NCI-H2227 (cell line): Measurements from ENCODE around the gene PHC2.
A peak's percentile ranks its signal among the peaks of the same experiment; 100 is the strongest.

Experiments used
- DNase-seq: peaks from one replicate; lab custom pipeline; 2025; ENCODE audit not compliant: unreplicated experiment; lab: John Stamatoyannopoulos, UW

Gene PHC2

GRCh38 chr1:33373606-33374005, 57.3 kb downstream of the PHC2 start:
- DNase-seq: no peak

DNA sequence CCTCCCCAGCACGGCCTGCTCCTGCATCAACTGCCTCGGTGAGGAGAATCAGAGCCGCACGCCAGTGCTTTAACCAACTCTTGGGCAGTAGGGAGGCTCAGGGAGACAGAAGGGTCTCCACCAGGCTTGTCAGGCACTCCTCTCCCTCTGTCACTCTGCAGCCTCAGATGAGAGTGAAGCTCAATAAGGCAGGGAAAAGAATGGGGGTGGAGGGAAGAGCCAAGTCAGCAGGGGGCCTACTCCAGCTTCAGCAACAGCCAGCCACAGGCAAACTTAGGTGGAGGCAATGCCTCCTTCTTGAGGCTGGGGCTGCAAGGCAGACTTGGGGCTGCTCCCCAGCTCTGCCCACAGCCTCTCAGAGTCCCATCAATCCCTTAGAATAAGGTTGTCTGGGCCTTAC, 58.2 kb downstream of the PHC2 start:
- no peak for DNase-seq

DNA sequence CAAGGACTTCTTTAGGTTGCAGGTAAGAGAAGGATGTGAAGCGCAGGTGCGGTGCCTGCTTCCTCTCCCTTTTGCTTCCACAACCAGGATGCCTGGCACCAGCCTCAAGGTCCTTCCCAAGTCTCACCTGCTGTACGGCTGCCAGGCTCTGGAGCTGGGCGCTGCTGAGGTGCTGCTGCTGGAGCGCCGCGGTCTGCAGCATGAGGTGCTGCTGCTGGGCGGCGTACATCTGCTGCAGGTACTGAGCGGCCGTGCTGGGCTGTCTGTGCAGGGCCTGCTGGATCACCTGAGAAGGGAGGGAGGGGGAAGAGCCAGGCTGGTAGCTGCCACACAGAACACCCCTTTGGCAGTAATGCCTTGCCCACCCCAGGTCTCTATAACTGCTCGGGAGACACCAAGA, 58.7 kb downstream of the PHC2 start:
- DNase-seq: no peak

GRCh38 chr1:33371334-33371733, 59.6 kb downstream of the PHC2 start:
- no peak for DNase-seq

GRCh38 chr1:33370827-33371226, 60.1 kb downstream of the PHC2 start:
- no peak for DNase-seq

DNA sequence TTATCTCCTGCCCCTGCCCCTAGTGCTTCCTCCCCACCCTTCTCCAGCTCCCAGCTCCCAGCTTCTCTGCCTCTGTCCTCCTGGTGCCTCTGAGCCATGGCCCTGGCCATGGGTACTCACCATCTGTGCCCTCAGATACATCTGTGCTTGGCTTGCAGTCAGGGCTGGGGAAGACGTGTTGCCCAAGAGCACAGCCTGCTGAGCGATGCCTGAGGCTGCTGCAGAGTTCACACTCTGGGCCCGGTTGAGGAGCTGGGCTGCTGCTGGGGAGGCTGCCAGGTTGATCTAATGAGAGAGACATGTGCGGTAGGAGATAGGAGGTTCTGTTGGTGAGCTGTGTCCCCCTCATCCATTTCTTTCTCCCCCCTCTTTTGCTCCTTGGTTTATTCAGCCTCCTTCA, 60.6 kb downstream of the PHC2 start:
- no peak for DNase-seq

GRCh38 chr1:33369764-33370163, 61.1 kb downstream of the PHC2 start:
- no peak for DNase-seq

- DNase-seq: no peak
Observed at GRCh38 chr1:33369081-33369480, 61.8 kb downstream of the PHC2 start.

GRCh38 chr1:33368431-33368830, 62.5 kb downstream of the PHC2 start:
- no peak for DNase-seq

DNA sequence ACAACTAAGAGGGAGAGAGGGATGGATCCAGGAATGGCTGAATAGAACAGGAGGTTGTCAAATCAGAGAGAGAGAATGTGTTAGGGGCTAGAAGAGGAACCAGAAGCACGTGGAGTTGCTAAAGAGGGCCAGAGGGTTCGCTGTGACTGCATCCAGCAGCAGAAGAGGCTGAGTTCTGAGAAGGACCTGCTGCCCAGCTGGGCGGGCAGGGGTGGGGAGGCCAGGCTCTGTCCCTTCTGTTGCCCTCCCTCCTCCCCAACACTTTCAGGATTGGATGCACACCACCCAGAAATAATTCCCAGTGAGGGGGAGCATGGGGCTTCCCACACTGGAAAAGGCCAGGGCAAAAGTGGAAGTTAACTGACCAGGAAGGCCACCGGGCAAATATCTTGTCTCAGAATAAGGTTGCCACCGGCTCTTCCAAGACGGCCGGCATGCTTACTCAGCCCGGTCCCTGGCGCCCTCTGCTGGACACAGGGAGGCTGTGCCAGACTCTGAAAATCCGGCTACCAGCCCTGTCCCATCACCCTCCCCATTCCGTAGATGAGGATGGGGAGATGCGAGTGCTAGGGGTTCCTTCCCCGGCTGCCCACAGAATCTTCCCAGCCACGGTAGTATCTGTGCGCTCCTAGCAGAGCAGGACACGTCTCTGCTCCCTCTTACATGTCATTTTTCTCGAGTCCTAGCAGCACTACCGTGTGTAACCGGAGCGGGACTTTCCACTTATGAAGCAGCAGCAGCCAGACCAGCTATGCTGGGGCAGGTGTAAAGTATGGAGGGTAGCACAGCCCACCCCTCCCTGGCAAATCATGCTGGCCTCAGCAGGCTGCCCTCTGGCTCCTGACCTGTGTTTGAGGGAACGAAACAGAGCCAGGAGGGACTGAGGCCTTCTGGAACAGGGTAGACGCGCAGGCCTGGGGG, 63.1 kb downstream of the PHC2 start:
- DNase-seq: peak; percentile 89

DNA sequence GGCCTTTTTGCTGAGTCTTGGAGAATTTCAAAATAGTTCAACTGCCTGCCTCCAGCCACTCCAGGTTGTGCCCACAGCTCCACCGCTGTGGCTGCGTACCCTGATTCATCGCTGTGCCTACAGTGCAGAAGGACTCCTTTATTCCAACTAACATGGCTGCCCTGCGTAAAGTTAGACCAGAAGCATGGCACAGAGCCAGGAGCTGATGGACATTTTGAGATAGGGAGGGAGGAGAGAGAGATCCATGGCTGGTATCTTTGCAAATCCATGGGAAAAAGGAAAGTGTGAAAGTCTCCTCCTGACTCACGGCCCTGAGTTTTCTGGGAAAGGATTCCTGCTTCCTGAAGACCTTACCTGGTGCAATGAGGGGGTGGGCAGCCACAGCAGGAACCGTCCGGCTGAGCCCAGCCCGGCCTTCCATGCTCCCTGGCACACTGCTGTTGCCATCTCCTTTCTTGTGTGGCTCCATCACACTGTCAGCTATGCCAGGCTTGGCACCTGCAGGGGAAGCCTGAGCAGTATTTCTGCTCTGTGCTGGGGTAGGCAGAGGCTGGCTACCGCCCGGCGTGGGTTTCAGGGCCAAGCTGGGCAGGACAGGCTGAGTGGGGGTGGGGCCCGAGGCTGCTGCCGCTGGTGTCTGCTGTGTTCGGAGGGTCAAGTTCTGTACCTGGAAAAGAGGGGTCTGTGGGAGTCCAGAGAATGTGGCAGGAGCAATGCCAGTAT, 64.0 kb downstream of the PHC2 start:
- no peak for DNase-seq

DNA sequence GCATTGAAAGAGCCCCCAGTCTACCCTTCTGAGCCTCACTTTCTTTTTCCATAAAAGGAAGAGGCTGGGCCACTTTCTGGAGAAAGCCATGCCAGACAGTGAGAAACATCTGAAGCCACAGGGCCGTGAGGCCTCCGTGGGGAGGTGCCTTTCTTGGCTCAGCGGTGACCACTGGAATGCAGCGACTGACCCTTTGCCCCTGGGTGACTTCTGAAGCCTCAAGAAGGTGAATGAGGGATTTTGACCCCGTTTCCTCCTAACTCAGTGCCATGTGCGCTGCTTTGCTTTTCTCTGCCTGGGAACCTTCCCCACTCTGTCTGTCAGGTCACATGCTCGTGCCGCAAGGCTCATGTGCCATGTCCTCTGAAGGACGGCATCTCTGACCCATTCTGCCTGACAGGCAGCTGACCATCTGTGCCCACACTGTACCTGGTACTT, 65.3 kb downstream of the PHC2 start:
- no peak for DNase-seq

- DNase-seq: no peak
Observed at GRCh38 chr1:33364565-33364918, 66.4 kb downstream of the PHC2 start.

- DNase-seq: peak; percentile 47
Observed at GRCh38 chr1:33363470-33363861, 67.4 kb downstream of the PHC2 start.

GRCh38 chr1:33363021-33363420, 67.9 kb downstream of the PHC2 start:
- DNase-seq: no peak

- no peak for DNase-seq
Observed at GRCh38 chr1:33361532-33362235, 69.2 kb downstream of the PHC2 start.

DNA sequence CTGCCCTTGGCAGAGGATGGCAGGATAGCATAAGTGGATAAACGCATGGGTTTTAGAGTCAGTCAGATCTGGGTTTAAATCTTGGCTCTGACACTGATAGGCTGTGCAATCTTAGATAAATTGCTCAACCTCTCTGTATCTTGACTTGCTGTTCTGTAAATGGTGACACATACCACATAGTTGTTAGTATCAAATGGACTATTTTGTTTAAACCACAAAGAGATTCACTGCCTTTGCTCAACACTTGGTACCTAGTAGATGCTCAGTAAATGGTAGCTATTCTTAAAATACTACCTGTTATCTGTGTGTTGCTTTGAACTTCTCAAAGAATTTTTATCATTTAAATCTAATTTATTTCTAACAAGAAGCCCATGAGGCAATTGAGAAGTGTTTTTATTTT, 70.5 kb downstream of the PHC2 start:
- no peak for DNase-seq

- DNase-seq: no peak
Observed at GRCh38 chr1:33359931-33360330, 71.0 kb downstream of the PHC2 start.

DNA sequence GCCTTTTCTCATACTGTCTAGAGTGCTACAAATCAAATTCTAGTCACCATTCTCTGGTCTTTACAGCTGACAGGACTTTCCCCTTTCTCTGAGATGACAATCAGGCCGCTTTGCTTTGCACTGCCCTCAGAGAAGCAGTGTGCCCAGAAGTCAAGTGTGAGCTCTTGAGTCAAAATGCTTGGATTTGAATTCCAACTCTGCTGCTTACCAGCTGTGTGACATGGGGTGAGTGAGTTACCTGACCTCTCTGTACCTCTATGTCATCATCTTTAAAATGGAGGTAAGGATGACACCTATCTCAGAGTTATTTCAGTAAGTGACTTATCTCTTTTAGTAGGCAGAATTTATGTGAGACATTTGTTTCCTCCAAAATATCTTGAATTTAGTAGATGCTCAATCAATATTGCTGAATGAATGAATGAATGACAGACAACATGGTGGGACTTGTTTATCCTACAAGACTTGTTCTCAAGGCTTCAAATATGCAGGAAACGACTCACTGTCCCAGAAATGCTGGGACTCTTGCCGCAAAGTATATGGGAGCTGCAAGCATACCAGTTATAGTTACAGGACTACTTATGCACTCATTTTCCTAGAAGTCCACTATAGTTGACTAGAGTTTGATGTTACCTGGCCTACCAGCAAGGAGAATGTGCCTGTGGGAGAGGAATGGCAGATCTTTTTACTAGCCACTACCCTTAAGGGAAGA, 71.9 kb downstream of the PHC2 start:
- DNase-seq: no peak

GRCh38 chr1:33358114-33358794, 72.6 kb downstream of the PHC2 start:
- no peak for DNase-seq

DNA sequence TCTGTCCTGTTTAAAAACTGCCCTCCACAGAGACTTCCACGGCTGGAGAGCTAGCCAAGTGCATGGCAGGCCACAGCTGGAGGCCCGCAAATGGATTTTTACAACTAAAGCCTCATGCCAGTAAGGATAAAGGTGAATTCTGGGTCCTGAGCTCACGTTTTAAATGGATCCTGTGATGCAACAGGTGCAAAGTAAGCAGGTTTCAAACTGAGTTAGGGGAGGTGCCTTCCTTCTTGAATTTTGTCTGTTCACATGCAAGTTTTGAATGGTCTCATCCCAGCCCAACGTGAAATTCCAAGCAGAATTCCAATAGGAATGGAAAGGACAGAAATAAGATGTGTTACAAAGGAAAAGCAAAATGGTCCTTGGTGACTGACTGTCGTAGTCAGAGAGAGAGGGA, 73.8 kb downstream of the PHC2 start:
- DNase-seq: no peak
